Left ventricle myocardium inferior (tissue), 1 donor: Measurements from ENCODE around the gene ZDHHC22. TPM values are rescaled to one million over a fixed set of nuclear protein-coding genes. Genes with fewer than 3 reads are reported as not detected.

Experiments
- DNase-seq: peaks from one replicate; pipeline ENCODE4 v3.0.0-alpha.2; 2020
- H3K27ac ChIP-seq: fragments of 200-600 bp; replicated peaks from 2 replicates; pipeline ENCODE4 v1.8.0; 2021
- H3K27me3 ChIP-seq: fragments of 200-600 bp; 2 replicates; pipeline ENCODE4 v1.8.0; 2021; ENCODE audit warnings: low read depth
- H3K36me3 ChIP-seq: fragments of 200-600 bp; 2 replicates; pipeline ENCODE4 v1.8.0; 2021
- H3K4me1 ChIP-seq: fragments of 200-600 bp; 2 replicates; pipeline ENCODE4 v1.8.0; 2021
- H3K4me3 ChIP-seq: fragments of 200-600 bp; 2 replicates; pipeline ENCODE4 v1.8.0; 2021; ENCODE audit warnings: mild to moderate bottlenecking, moderate library complexity
- H3K9me3 ChIP-seq: fragments of 200-600 bp; replicated peaks from 2 replicates; pipeline ENCODE4 v1.8.0; 2021
- intact Hi-C: fragments of 100-400 bp; cut with micrococcal nuclease; formaldehyde crosslinking; loops from one replicate; pipeline ENCODE4 v1.11.0; 2022
- total RNA-seq: library from RNA; stranded (reverse); fragmentation: NEBNext Ultra II Directional; extraction: Animal tissue kit (Norgen Biotek cat#: 25700); gene quantifications from one replicate; pipeline ENCODE4 v1.2.1, GENCODE V29; 2021
- TF ChIP-seq, protein P1 (sequence below): fragments of 200-600 bp; IDR thresholded peaks from 2 replicates; pipeline ENCODE4 v1.8.0; 2021; ENCODE audit warnings: antibody characterized with exemption, mild to moderate bottlenecking, borderline replicate concordance
- donor health status: DM: no; HTN: yes; CAD: no; lungs with severe emphysema.

ZDHHC22 gene
- total RNA-seq, 1 donor from 2014 or later, result not detected

DNA sequence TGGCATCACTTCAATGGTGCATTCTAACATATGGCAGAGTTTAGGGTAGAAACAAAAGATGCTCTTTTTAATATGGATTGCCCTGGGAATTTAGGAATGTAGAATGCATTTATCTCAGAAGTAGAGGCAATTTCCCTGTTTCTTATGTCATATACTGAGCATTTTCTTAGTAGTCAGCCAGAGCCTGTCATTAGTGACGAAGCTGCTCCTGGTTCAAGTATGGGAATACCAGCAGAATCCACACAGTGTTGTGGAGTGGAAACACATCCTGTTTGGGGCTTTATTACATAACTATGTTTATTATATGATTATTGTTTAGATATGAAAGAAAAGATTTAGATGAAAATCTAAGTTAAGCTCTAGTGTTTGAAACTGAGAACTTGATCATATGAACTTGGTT lies 31.3 kb downstream of the ZDHHC22 start:
- peaks cover 83% of the 10 kb centered on the region for H3K4me1 ChIP-seq

DNA sequence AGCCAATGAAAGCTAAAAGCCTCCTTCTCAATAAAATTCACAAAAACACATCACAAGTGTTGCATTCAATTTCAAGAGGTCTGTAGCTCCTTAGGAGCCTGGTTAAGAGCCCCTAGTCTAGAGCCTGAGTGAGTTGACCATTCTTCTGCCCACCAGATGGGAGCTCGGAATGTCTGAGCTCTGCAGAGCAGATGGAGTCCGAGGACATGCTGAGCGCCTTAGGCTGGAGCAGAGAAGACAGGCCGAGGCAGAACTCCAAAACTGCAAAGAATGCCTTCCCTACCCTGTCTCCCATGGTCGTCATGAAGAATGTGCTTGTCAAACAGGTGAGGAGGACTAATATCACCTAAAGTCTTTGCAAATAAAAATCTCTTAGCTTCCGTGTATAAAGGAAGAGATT lies 31.9 kb downstream of the ZDHHC22 start:
- TF ChIP-seq, protein P1, sequence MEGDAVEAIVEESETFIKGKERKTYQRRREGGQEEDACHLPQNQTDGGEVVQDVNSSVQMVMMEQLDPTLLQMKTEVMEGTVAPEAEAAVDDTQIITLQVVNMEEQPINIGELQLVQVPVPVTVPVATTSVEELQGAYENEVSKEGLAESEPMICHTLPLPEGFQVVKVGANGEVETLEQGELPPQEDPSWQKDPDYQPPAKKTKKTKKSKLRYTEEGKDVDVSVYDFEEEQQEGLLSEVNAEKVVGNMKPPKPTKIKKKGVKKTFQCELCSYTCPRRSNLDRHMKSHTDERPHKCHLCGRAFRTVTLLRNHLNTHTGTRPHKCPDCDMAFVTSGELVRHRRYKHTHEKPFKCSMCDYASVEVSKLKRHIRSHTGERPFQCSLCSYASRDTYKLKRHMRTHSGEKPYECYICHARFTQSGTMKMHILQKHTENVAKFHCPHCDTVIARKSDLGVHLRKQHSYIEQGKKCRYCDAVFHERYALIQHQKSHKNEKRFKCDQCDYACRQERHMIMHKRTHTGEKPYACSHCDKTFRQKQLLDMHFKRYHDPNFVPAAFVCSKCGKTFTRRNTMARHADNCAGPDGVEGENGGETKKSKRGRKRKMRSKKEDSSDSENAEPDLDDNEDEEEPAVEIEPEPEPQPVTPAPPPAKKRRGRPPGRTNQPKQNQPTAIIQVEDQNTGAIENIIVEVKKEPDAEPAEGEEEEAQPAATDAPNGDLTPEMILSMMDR, result no peak
- no peak for DNase-seq
- Histone ChIP-seq H3K9me3 (no peaks in the 10 kb centered on the region), H3K36me3 (peaks cover 81% of the 10 kb centered on the region), H3K4me3 (no peak overlapping the region), H3K4me1 (peaks cover 86% of the 10 kb centered on the region), H3K27ac (peak overlapping the region; percentile 4), H3K27me3 (no peaks in the 10 kb centered on the region)
- intact Hi-C loops, result no loop called here

More for the DNA sequence above, 31.3 kb downstream of the ZDHHC22 start:
- TF ChIP-seq, protein P1, result no peak
- intact Hi-C loops, result no loop called here
- H3K9me3 ChIP-seq, result no peaks in the 10 kb centered on the region
- peaks cover 86% of the 10 kb centered on the region for H3K36me3 ChIP-seq
- H3K27me3 ChIP-seq, result no peaks in the 10 kb centered on the region
- DNase-seq, result no peak
- no peak overlapping the region for H3K4me3 ChIP-seq
- H3K27ac ChIP-seq, result peak overlapping the region; percentile 75

DNA sequence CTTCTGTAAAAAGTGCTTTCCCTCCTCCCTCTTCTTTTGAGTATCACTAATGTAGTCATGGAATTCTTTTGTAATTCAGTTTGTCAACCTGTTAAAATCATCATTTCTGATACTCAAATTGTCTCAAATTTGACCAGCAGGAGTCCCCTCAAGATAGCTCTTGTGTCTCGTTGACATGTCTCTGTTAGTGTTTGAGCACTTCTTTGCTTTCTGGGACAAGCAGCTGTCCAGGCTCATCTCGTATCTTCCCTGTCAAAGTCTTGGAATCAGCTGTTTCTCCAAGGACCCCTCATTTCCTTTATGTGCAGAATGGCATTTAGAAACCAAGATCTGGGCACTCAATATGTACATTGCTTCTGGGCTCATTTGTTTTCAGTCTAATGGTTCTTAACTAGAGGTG lies 32.8 kb downstream of the ZDHHC22 start:
- peaks cover 75% of the 10 kb centered on the region for H3K36me3 ChIP-seq
- intact Hi-C loops, result no loop called here
- peaks cover 87% of the 10 kb centered on the region for H3K4me1 ChIP-seq
- TF ChIP-seq, protein P1, result no peak
- H3K4me3 ChIP-seq, result no peak overlapping the region
- no peaks in the 10 kb centered on the region for H3K27me3 ChIP-seq
- peak overlapping the region; percentile 1 for H3K27ac ChIP-seq
- DNase-seq, result no peak
- H3K9me3 ChIP-seq, result no peaks in the 10 kb centered on the region

DNA sequence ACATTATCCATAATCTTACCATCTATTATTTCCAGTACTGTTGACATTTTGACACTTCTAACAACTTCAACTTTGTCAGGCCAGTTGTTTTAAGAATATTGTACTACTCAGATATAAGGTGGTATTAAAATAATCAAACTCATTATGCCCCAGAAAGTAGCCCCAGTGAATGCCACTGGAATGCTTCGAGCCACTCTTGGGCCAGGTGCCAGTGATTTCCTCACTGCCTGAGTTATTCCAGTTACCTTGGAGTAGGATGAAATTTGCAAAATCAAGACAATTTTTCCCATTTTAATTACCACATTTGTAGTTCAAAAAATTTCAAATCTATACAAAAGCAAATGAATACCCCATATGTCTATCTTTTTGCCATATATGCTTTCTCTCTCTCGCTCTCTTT lies 34.4 kb downstream of the ZDHHC22 start:
- peak; percentile 34 for DNase-seq
- Histone ChIP-seq H3K4me1 (peaks cover 97% of the 10 kb centered on the region), H3K27me3 (no peaks in the 10 kb centered on the region), H3K27ac (peak overlapping the region; percentile 98), H3K4me3 (no peak overlapping the region), H3K9me3 (no peaks in the 10 kb centered on the region), H3K36me3 (peaks cover 61% of the 10 kb centered on the region)
- intact Hi-C loops, result no loop called here
- TF ChIP-seq, protein P1, result no peak

DNA sequence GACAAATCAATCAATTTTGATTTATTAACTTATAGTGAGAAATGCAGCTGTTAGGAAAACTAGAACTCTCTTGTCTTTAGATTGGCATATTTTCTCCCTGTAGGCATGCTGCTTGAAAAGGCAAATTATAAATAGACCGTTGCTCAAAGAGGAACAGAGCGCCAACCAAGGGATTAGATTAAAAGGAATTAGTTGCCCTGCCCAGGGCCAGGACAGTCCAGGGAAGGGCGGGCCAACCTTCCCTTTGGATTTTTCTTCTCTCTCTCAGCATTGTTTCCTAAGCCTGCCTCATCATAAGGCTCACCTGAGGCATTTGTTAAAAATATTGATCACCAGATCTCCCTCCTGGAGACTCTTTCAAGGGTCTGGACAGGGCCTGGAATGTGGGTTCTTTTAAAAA lies 34.9 kb downstream of the ZDHHC22 start:
- Histone ChIP-seq H3K4me1 (peaks cover 97% of the 10 kb centered on the region), H3K9me3 (no peaks in the 10 kb centered on the region), H3K27me3 (no peaks in the 10 kb centered on the region), H3K27ac (peak overlapping the region; percentile 98), H3K36me3 (peaks cover 57% of the 10 kb centered on the region), H3K4me3 (no peak overlapping the region)
- intact Hi-C loops, result no loop called here
- no peak for DNase-seq
- TF ChIP-seq, protein P1, result no peak
